Measurements from ENCODE around the gene POGLUT3. TPM values are rescaled to one million over a fixed set of nuclear protein-coding genes. Genes with fewer than 3 reads are reported as not detected.

Gene POGLUT3
- total and polyA plus RNA-seq, 8 donors = 5.7 to 43.7 (median 12.7) TPM

DNA sequence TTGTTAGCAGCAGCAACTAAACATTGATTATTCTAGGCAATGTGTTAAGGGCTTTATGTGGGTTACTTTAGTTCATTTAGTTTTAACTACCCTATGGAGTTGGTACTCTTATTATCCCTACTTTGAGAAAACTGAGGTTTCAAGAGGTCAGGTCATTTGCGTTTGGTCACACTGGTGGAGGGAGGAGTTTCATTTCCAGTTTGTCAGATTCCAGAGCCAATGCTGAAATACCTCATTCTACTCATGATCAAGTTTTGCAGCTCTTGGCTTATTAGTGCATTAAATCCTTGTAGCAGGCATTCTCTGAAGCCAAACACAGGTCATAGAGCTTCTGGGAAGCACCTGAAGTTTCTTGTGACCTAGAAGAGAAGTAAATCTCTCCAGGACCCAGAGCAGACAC is 24.1 kb upstream of the POGLUT3 start:
- no peaks in the 10 kb centered on the region for H3K27me3 ChIP-seq
- no peak overlapping the region for H3K4me3 ChIP-seq
- WGBS, 5 donors = 56 to 75% (median 65%) methylated on average over 1 of the region's 1 CpG
- no peak for DNase-seq
- no peak overlapping the region for H3K27ac ChIP-seq
- no peaks in the 10 kb centered on the region for H3K9me3 ChIP-seq
- intact Hi-C loops (cut with DNase I; ENCODE audit: low total_unique reads) = no loop called here
- peaks cover 0 to 8% (median under 1%) of the 10 kb centered on the region in 4 donors for H3K36me3 ChIP-seq
- H3K4me1 ChIP-seq = no peaks in the 10 kb centered on the region
- TF ChIP-seq EP300 (IDR thresholded peaks at IDR 0.05) = no peak
- no peak for TF ChIP-seq POLR2AphosphoS5 (IDR thresholded peaks at IDR 0.05)
- TF ChIP-seq POLR2A (IDR thresholded peaks at IDR 0.05) = no peak
- TF ChIP-seq, protein P1, sequence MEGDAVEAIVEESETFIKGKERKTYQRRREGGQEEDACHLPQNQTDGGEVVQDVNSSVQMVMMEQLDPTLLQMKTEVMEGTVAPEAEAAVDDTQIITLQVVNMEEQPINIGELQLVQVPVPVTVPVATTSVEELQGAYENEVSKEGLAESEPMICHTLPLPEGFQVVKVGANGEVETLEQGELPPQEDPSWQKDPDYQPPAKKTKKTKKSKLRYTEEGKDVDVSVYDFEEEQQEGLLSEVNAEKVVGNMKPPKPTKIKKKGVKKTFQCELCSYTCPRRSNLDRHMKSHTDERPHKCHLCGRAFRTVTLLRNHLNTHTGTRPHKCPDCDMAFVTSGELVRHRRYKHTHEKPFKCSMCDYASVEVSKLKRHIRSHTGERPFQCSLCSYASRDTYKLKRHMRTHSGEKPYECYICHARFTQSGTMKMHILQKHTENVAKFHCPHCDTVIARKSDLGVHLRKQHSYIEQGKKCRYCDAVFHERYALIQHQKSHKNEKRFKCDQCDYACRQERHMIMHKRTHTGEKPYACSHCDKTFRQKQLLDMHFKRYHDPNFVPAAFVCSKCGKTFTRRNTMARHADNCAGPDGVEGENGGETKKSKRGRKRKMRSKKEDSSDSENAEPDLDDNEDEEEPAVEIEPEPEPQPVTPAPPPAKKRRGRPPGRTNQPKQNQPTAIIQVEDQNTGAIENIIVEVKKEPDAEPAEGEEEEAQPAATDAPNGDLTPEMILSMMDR (IDR thresholded peaks at IDR 0.05) = no peak

DNA sequence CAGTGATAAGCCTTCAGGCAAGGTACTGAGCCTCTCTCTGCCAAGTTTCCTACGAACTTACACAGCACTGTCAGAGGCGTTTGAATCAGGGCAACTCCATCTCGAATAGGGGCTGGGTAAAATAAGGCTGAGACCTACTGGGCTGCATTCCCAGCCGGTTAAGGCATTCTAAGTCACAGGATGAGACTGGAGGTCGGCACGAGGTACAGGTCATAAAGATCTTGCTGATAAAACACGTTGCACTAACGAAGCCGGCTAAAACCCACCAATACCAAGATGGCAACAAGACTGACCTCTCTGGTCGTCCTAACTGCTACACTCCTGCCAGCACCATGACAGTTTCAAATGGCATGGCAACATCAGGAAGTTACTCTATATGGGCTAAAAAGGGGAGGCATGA is 20.4 kb upstream of the POGLUT3 start:
- WGBS, 5 donors = 83 to 90% (median 88%) methylated on average over 10 of the region's 10 CpGs
- no peaks in the 10 kb centered on the region for H3K9me3 ChIP-seq
- H3K27me3 ChIP-seq = no peaks in the 10 kb centered on the region
- DNase-seq = no peak
- TF ChIP-seq POLR2AphosphoS5 (IDR thresholded peaks at IDR 0.05) (no peak), POLR2A (IDR thresholded peaks at IDR 0.05) (no peak), EP300 (IDR thresholded peaks at IDR 0.05) (no peak)
- TF ChIP-seq, protein P1 (IDR thresholded peaks at IDR 0.05) = no peak
- H3K27ac ChIP-seq = no peak overlapping the region
- H3K36me3 ChIP-seq = peaks cover 0 to 22% (median 14%) of the 10 kb centered on the region in 4 donors
- H3K4me3 ChIP-seq = no peak overlapping the region
- no peaks in the 10 kb centered on the region for H3K4me1 ChIP-seq
- intact Hi-C loops (cut with DNase I; ENCODE audit: low total_unique reads) = no loop called here

DNA sequence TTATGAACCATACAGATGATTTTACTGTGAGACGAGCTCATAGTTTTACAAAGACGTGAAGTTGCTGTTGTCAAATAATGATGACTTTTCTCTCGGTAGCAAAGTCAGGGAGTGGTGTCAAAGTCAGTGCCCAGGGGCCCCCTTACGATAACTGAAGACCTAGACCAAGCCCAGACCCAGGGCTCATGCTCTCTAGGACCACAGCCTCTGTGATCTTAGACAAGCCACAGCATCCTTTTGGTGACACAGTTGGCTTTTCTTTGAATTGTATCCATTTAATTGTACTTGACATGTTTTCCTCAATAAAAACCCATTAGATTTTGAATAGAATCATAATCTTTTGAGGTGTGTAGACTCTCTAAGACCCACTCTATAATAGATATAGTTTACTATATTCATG is 17.9 kb upstream of the POGLUT3 start:
- Histone ChIP-seq H3K9me3 (no peaks in the 10 kb centered on the region), H3K27ac (no peak overlapping the region), H3K27me3 (no peaks in the 10 kb centered on the region), H3K4me1 (no peaks in the 10 kb centered on the region), H3K36me3 (peaks cover 0 to 29% (median 23%) of the 10 kb centered on the region in 4 donors), H3K4me3 (no peak overlapping the region)
- no peak for DNase-seq
- intact Hi-C loops (cut with DNase I; ENCODE audit: low total_unique reads) = no loop called here
- 93 to 95% (median 95%) methylated on average over 4 of the region's 4 CpGs for WGBS, 5 donors
- TF ChIP-seq, protein P1 (IDR thresholded peaks at IDR 0.05) = no peak
- TF ChIP-seq POLR2AphosphoS5 (IDR thresholded peaks at IDR 0.05) = no peak

DNA sequence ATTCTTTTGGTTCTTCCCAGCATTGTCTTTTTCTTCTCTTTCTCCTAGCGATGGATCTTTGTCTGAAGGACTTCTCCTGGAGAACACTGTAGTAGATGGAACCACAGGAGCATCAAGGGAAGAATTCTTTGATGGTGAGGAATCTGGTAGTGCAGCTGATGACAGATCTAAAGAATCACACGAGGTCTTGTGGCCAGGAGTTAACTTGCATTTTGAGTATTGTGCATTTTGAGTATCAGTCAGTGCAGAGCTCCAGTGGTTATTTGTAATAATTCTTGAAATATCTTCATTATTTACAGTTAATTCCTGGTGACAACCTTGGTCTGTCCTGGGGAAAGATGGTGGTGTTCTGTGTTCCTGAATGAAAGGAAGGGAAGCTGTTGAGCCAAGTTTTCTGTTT is 14.5 kb upstream of the POGLUT3 start:
- H3K4me1 ChIP-seq = no peaks in the 10 kb centered on the region
- intact Hi-C loops (cut with DNase I; ENCODE audit: low total_unique reads) = no loop called here
- H3K9me3 ChIP-seq = no peaks in the 10 kb centered on the region
- H3K4me3 ChIP-seq = no peak overlapping the region
- H3K27ac ChIP-seq = no peak overlapping the region
- DNase-seq = no peak
- H3K36me3 ChIP-seq = peaks cover 0 to 25% (median 23%) of the 10 kb centered on the region in 4 donors
- no peaks in the 10 kb centered on the region for H3K27me3 ChIP-seq
- TF ChIP-seq EP300 (IDR thresholded peaks at IDR 0.05) (no peak), POLR2A (IDR thresholded peaks at IDR 0.05) (no peak), POLR2AphosphoS5 (IDR thresholded peaks at IDR 0.05) (no peak)
- TF ChIP-seq, protein P1 (IDR thresholded peaks at IDR 0.05) = no peak
- WGBS, 5 donors = 84 to 96% (median 90%) methylated on average over 2 of the region's 2 CpGs
